GM19455 (cell line): ENCODE data around the gene MUC6.

ENCODE experiments used
- ATAC-seq: cut with Tn5 transposase; IDR thresholded peaks from one replicate; pipeline ENCODE4 v1.9.1; 2021; ENCODE audit not compliant: unreplicated experiment

MUC6 gene

GRCh38 chr11:970319-970871, 66.1 kb downstream of the MUC6 start:
- no peak for ATAC-seq

- no peak for ATAC-seq
Observed at GRCh38 chr11:969651-970205, 66.8 kb downstream of the MUC6 start.

DNA sequence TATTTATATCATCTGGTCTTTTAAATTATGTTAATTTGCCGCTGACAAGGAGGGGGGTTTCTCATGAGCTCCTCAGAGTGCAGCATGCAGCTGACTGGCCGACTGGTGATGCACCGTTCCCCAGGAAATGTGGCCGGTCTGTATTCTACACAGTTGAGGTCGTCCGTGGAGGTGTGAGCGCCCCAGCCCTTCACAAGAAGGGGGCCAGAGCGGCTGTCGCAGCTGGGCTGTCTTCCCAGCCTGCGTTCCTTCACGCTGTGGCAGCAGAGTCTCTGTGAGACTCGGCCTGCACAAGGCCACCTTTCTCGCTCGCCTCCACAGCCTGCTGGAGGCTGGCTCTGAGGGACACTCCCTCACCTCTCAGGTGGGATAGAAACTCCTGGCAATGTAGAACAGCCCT, 67.7 kb downstream of the MUC6 start:
- ATAC-seq, result no peak

DNA sequence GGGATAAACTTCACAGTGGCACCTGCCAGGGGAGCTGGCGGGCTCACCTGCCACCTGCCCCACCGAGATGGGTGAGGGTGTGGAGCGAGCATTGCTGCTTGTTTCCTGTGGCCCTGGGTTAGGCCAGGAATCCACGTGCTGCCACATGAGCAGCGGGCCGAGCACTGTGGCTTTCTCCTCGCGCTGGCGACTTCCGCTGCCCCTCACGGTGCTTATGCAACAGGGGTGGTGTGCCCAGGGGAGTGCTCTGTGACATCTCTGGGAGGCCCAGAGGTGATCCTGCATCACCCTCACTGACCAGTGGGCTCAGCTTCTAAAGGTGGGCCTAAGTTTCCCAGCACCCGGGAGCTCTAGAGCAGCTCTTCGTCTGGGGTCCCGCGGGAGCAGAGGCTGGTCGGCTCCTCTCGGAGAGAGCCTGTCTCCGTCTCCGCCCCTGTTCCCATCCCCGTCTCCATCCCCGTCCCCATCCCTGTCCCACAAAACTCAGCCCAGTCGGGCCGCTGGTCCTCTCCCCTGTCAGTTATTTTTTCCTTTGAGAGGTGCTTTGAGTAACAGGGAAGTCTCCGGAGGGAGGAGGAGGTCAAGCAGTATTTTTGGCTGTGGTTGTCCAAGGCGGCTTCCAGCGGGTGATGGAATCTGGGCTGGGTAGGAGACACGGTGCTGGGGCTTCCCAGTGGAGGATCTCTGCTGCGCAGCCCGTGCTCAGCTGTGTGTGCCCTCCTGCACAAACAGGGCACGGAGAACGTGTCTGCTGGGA, 68.3 kb downstream of the MUC6 start:
- ATAC-seq, result no peak

DNA sequence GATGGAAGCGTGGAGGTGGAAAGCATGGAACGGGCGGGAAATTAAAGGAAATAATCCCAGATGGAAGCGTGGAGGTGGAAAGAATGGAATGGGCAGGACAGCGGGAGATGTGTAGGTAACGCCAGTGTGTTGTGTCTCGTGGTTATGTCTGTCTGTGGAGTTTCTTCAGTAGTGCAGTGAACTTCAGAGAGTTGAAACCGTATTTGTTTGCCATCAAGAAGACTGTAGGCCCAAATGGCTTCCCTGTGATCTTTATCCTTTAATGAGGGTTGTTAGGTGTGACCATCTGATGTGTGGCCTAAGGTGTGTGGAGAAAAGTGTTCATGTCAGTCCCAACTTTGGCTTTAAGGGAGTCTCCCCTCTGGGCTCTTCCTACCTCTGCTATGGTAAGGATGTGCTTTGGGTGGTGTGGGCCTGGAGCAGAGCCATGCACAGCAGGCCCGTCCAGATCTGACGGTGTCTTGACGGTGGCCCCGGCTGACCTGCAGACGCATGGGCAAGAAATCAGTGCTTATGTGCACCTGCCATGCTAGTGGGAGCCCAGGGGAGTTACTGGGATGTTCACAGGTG, 71.2 kb downstream of the MUC6 start:
- no peak for ATAC-seq

DNA sequence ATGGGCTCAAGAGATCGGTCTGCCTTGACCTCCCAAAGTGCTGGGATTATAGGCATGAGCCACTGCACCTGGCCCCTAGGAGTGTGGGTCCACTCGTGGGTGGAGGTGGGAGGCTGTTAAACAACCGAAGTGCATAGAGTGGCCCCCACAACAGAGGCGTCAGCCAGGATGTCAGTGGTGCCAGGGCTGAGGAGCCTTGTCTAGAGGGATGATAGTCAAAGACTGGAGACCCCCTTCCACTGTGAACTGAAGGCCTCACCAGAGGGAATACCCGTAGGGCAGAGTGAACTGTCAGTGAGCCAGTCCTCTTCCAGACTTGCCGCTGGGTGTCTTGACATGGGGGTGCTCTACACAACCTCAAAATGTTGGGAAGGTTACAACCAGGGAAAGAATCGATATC, 72.7 kb downstream of the MUC6 start:
- ATAC-seq, result no peak
